PC-9 (cell line): ENCODE results near the gene CROCC2. TPM values are rescaled to one million over a fixed set of nuclear protein-coding genes. Genes with fewer than 3 reads are reported as not detected.

ENCODE experiments used
- BruUV-seq: library from RNA; stranded (reverse); fragments of 400-500 nt; replicated peaks from 2 replicates; lab custom pipeline; 2021; lab: Mats Ljungman, UMichigan
- CTCF ChIA-PET: fragments of 300-600 bp; sonication (Branson Sonifier 250); formaldehyde crosslinking; loops from one replicate; lab custom pipeline; 2022; ENCODE audit warnings: antibody characterized with exemption; lab: Charles Lee
- POLR2A ChIA-PET: fragments of 300-600 bp; sonication (Branson Sonifier 250); formaldehyde crosslinking; loops from one replicate; lab custom pipeline; 2022; ENCODE audit warnings: antibody characterized with exemption; ENCODE audit not compliant: unreplicated experiment; lab: Charles Lee
- DNase-seq, 2 experiments: peaks; one replicate each; pipeline versions ENCODE4 v3.0.0 to v3.0.0-alpha.2; 2015 to 2022; ENCODE audit warnings: mixed read lengths in 1 of 2
- H2AFZ ChIP-seq: fragments of 200-600 bp; sonication (generic); 2 replicates; pipeline ENCODE4 v1.8.1; 2017; ENCODE audit warnings: antibody characterized with exemption
- H3F3A ChIP-seq: fragments of 200-600 bp; sonication (generic); 2 replicates; pipeline ENCODE4 v1.8.1; 2017; ENCODE audit warnings: antibody characterized with exemption, mild to moderate bottlenecking, low read depth; ENCODE audit not compliant: insufficient read depth
- H3K27ac ChIP-seq: fragments of 200-600 bp; sonication (generic); 2 replicates; pipeline ENCODE4 v1.6.1; 2016; ENCODE audit warnings: mixed run types
- H3K27me3 ChIP-seq: fragments of 200-600 bp; sonication (generic); 2 replicates; pipeline ENCODE4 v1.6.1; 2016; ENCODE audit warnings: low read depth, mixed run types; ENCODE audit not compliant: insufficient read depth
- H3K36me3 ChIP-seq: fragments of 200-600 bp; sonication (generic); 2 replicates; pipeline ENCODE4 v1.6.1; 2016; ENCODE audit warnings: low read depth, mixed run types
- H3K4me1 ChIP-seq: fragments of 200-600 bp; sonication (generic); replicated peaks from 2 replicates; pipeline ENCODE4 v1.6.1; 2016; ENCODE audit warnings: mixed run types; ENCODE audit not compliant: insufficient read depth
- H3K4me2 ChIP-seq: fragments of 200-600 bp; sonication (generic); 2 replicates; pipeline ENCODE4 v1.6.1; 2017; ENCODE audit warnings: mixed run types
- H3K4me3 ChIP-seq: fragments of 200-600 bp; sonication (generic); 2 replicates; pipeline ENCODE4 v1.6.1; 2016; ENCODE audit warnings: mixed run types
- H3K79me2 ChIP-seq: fragments of 200-600 bp; sonication (generic); 2 replicates; pipeline ENCODE4 v1.6.1; 2017; ENCODE audit warnings: low read depth, mixed run types
- H3K9me2 ChIP-seq: fragments of 200-600 bp; sonication (generic); 2 replicates; pipeline ENCODE4 v1.8.1; 2017; ENCODE audit warnings: mild to moderate bottlenecking; ENCODE audit not compliant: insufficient read depth
- H3K9me3 ChIP-seq: fragments of 200-600 bp; sonication (generic); 2 replicates; pipeline ENCODE4 v1.8.1; 2016; ENCODE audit warnings: low read depth; ENCODE audit not compliant: insufficient read depth
- H4K20me1 ChIP-seq: fragments of 200-600 bp; sonication (generic); 2 replicates; pipeline ENCODE4 v1.8.1; 2017; ENCODE audit not compliant: insufficient read depth
- EZH2 ChIP-seq: fragments of 200-600 bp; sonication (generic); IDR thresholded peaks from 2 replicates; pipeline ENCODE4 v1.8.0; 2017; ENCODE audit warnings: antibody characterized with exemption, low read depth
- intact Hi-C: fragments of 100-400 bp; cut with micrococcal nuclease; formaldehyde crosslinking; loops from one replicate; pipeline ENCODE4 v1.10.0; 2022; ENCODE audit not compliant: unreplicated experiment
- total RNA-seq: library from RNA; stranded (reverse); gene quantifications from 2 replicates; pipeline ENCODE4 v1.2.3, GENCODE V29; 2021
- TF ChIP-seq, protein P1 (sequence below): fragments of 200-600 bp; sonication (generic); conservative IDR thresholded peaks from 2 replicates; pipeline ENCODE4 v1.6.1; 2017; ENCODE audit warnings: mixed run types, antibody characterized with exemption, mild to moderate bottlenecking, moderate library complexity

Gene CROCC2
- total RNA-seq, 1 experiment from 2014 or later = not detected

DNA sequence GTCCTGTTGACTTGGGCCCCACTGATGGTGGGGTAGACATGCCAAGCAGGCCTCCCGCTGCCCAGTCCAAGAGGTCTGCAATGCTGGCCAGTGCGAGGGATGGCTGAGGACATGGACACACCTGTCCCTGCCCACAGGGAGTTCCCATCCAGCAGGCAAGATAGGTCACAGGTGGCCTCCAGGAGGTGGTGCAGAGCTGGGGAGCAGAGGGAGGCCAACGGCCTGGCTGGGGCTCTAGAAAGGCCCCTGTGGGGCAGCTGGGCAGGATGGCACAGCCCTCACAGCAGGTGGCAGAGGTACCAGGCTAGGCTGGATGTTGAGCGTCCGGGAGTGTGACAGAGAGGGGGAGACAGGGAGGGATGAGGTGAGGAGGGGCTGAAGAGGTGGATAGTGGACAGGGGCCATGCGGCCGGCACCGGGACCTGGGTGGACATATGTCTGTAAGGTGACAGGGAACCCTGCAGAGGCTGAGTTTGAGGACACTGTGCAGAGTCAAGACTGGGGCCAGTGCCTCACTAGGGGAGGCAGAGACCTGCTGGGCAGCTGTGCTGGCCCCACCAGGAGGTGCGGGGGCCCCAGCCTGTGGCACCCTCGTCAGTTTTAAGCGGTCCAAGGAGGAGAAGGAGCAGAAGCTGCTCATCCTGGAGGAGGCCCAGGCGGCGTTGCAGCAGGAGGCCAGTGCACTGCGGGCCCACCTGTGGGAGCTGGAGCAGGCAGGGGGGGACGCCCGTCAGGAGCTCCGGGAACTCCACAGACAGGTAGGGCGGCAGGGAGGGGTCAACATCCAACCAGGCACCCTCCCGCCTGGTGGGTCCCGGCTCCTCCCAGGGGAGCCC, 58.0 kb downstream of the CROCC2 start:
- BruUV-seq = no TSS peak
- Histone ChIP-seq H3K9me3 (no peaks in the 10 kb centered on the region), H3K4me3 (no peak overlapping the region), H3K4me2 (no peak overlapping the region), H3K79me2 (no peaks in the 10 kb centered on the region), H3K36me3 (no peaks in the 10 kb centered on the region), H3K4me1 (no peaks in the 10 kb centered on the region), H4K20me1 (no peaks in the 10 kb centered on the region), H3K9me2 (no peaks in the 10 kb centered on the region), H3K27me3 (peaks cover 21% of the 10 kb centered on the region), H3F3A (no peaks in the 10 kb centered on the region), H2AFZ (no peak overlapping the region), H3K27ac (no peak overlapping the region)
- intact Hi-C loops = no loop called here
- CTCF ChIA-PET = no interaction called here
- POLR2A ChIA-PET = no interaction called here
- DNase-seq = no peak
- TF ChIP-seq, protein P1, sequence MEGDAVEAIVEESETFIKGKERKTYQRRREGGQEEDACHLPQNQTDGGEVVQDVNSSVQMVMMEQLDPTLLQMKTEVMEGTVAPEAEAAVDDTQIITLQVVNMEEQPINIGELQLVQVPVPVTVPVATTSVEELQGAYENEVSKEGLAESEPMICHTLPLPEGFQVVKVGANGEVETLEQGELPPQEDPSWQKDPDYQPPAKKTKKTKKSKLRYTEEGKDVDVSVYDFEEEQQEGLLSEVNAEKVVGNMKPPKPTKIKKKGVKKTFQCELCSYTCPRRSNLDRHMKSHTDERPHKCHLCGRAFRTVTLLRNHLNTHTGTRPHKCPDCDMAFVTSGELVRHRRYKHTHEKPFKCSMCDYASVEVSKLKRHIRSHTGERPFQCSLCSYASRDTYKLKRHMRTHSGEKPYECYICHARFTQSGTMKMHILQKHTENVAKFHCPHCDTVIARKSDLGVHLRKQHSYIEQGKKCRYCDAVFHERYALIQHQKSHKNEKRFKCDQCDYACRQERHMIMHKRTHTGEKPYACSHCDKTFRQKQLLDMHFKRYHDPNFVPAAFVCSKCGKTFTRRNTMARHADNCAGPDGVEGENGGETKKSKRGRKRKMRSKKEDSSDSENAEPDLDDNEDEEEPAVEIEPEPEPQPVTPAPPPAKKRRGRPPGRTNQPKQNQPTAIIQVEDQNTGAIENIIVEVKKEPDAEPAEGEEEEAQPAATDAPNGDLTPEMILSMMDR = no peak
- no peak for TF ChIP-seq EZH2

DNA sequence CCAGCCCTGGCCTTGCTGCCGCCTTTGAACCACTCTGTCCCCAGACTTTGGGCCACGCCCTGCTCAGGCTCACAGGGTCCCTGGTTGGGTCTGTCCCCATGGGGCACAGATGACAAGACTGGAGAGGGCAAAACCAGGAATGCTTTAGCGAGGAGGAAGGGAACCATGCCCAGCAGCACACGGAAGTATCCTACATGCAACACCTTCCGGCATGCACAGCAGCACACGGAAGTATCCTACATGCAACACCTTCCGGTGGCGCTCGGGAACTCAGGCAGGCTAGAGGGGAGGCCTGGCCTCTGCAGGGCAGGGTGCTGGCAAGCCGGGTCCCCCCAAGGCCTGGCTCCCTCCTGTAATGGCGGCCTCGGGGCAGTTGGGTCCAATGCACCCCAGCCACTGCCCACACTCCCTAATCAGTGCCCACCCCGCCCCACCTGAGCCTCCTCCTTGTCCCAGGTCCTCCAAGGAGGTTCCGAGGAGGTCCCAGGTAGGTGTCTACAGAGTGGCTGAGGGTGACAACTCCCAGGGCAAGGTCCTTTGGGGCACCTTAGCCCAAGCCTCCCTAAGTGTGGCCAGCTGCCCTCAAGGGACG, 58.7 kb downstream of the CROCC2 start:
- ChIA-PET CTCF (no interaction called here), POLR2A (no interaction called here)
- no TSS peak for BruUV-seq
- TF ChIP-seq, protein P1 = no peak
- Histone ChIP-seq H4K20me1 (no peaks in the 10 kb centered on the region), H2AFZ (no peak overlapping the region), H3K27ac (no peak overlapping the region), H3F3A (no peaks in the 10 kb centered on the region), H3K4me1 (no peaks in the 10 kb centered on the region), H3K79me2 (no peaks in the 10 kb centered on the region), H3K9me2 (no peaks in the 10 kb centered on the region), H3K36me3 (no peaks in the 10 kb centered on the region), H3K27me3 (peaks cover 14% of the 10 kb centered on the region), H3K9me3 (no peaks in the 10 kb centered on the region), H3K4me3 (no peak overlapping the region), H3K4me2 (no peak overlapping the region)
- DNase-seq = no peak
- intact Hi-C loops = no loop called here

DNA sequence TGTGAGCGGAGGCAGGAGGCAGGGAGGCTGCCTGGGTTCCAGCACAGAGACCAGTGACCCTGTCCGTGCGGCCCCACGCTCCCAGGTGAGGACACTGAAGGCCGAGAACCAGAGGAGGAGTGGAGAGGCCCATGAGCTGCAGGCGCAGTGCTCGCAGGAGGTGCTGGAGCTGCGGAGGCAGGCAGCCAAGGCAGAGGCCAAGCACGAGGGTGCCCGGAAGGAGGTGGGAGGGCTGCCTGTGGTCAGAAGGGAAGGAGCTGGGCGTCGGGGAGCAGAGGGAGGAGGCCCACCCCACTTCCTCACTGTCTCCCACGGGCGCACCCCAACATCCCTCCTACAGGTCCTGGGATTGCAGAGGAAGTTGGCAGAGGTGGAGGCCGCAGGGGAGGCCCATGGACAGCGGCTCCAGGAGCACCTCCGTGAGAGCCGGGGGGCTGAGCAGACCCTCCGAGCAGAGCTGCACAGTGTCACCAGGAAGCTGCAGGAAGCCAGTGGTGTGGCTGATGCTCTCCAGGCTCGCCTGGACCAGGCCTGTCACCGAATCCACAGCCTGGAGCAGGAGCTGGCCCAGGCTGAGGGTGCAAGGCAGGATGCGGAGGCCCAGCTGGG, 59.3 kb downstream of the CROCC2 start:
- no peak for TF ChIP-seq EZH2
- TF ChIP-seq, protein P1 = no peak
- no peaks in the 10 kb centered on the region for H3K9me2 ChIP-seq
- intact Hi-C loops = no loop called here
- H3K4me1 ChIP-seq = no peaks in the 10 kb centered on the region
- DNase-seq = no peak
- no peaks in the 10 kb centered on the region for H4K20me1 ChIP-seq
- no peak overlapping the region for H3K4me2 ChIP-seq
- no peak overlapping the region for H3K27ac ChIP-seq
- CTCF ChIA-PET = no interaction called here
- H3K36me3 ChIP-seq = no peaks in the 10 kb centered on the region
- H3K27me3 ChIP-seq = peaks cover 8% of the 10 kb centered on the region
- BruUV-seq = no TSS peak
- H3K9me3 ChIP-seq = no peaks in the 10 kb centered on the region
- H3K4me3 ChIP-seq = no peak overlapping the region
- POLR2A ChIA-PET = interaction anchor here (0.6 kb wide), 1 partner anchor 38 kb away, joined by 5 read pairs; no protein-coding TSS in a partner anchor
- H2AFZ ChIP-seq = no peak overlapping the region
- H3F3A ChIP-seq = no peaks in the 10 kb centered on the region
- no peaks in the 10 kb centered on the region for H3K79me2 ChIP-seq
